Sigmoid colon (tissue), 7 donors: ENCODE data around the gene SIGLEC9. TPM values are rescaled to one million over a fixed set of nuclear protein-coding genes. Genes with fewer than 3 reads are reported as not detected.
"Not testable (repeated sequence)": the region's sequence is repeated elsewhere in the genome, so short reads cannot be mapped to it uniquely, and the experiment has no call there.

Source experiments
- DNase-seq: peaks from one replicate; pipeline ENCODE4 v3.0.0-alpha.2; 2019
- H3K27ac ChIP-seq, 4 donors: fragments of 200-600 bp; sonication (generic); one replicate each; pipeline ENCODE4 v1.5.1; 2016 to 2019; ENCODE audit warnings: mild to moderate bottlenecking in 1 of 4
- H3K27me3 ChIP-seq, 3 donors: fragments of 200-600 bp; sonication (generic); one replicate each; pipeline ENCODE4 v1.5.1; 2019; ENCODE audit warnings: mild to moderate bottlenecking in 1 of 3
- H3K36me3 ChIP-seq, 4 donors: fragments of 200-600 bp; sonication (generic); one replicate each; pipeline ENCODE4 v1.5.1; 2016 to 2019
- H3K4me1 ChIP-seq, 4 donors: fragments of 200-600 bp; sonication (generic); one replicate each; pipeline ENCODE4 v1.5.1; 2017 to 2019
- H3K4me3 ChIP-seq, 4 donors: fragments of 200-600 bp; sonication (generic); one replicate each; pipeline ENCODE4 v1.5.1; 2017 to 2019; ENCODE audit warnings: mild to moderate bottlenecking in 2 of 4, moderate library complexity in 1 of 4
- H3K9me3 ChIP-seq, 4 donors: fragments of 200-600 bp in 3 of 4; sonication (generic) in 3 of 4; one replicate each; pipeline versions ENCODE4 v1.5.1 to v1.6.1; 2013 to 2019
- EP300 ChIP-seq, 4 donors: sonication (generic); formaldehyde crosslinking; IDR thresholded peaks; one replicate each; pipeline ENCODE4 v1.6.1; 2017; ENCODE audit warnings: antibody characterized with exemption in 4 of 4
- POLR2A ChIP-seq, 2 donors: fragments of 450-650 bp; IDR thresholded peaks; one replicate each; pipeline ENCODE4 v1.6.1; 2016; ENCODE audit warnings: antibody characterized with exemption in 2 of 2, mild to moderate bottlenecking in 2 of 2, moderate library complexity in 2 of 2
- POLR2AphosphoS5 ChIP-seq, 4 donors: sonication (generic); formaldehyde crosslinking; IDR thresholded peaks; one replicate each; pipeline ENCODE4 v1.6.1; 2017; ENCODE audit warnings: antibody characterized with exemption in 4 of 4
- WGBS, 2 donors: extraction: QIAGEN DNeasy Blood & Tissue Kit; methylation state at CpG; one replicate each; pipeline ENCODE4 v1.1.7; 2013; 5-methylcytosine and 5-hydroxymethylcytosine counted together
- intact Hi-C: fragments of 100-400 bp; cut with DNase I; formaldehyde crosslinking; loops from one replicate; pipeline ENCODE4 v1.15.1; 2023
- polyA plus RNA-seq, 3 donors: library from polyadenylated mRNA; stranded (reverse); fragments of 200-250 nt; gene quantifications; one replicate each; pipeline ENCODE4 v1.2.3, GENCODE V29; 2013
- total RNA-seq, 4 donors: library from RNA; depleted of rRNA; stranded (reverse); fragments of >200 nt; gene quantifications; one replicate each; pipeline ENCODE4 v1.1.0, GENCODE V29; 2016
- TF ChIP-seq, protein P1 (sequence below), 4 experiments: fragments of 450-650 bp in 3 of 4; fragments of 200-600 bp in 1 of 4; IDR thresholded peaks; one replicate each; pipeline ENCODE4 v1.5.1; 2016 to 2019; ENCODE audit warnings: antibody characterized with exemption in 4 of 4, mild to moderate bottlenecking in 3 of 4, moderate library complexity in 2 of 4
- donor health status: healthy with polysubstance abuse.
- donor health status: Bipolar disorder and iron deficiency.
- donor health status: healthy.

The SIGLEC9 gene
- total and polyA plus RNA-seq, 7 donors = 2.4 to 9.5 (median 5.4) TPM

DNA sequence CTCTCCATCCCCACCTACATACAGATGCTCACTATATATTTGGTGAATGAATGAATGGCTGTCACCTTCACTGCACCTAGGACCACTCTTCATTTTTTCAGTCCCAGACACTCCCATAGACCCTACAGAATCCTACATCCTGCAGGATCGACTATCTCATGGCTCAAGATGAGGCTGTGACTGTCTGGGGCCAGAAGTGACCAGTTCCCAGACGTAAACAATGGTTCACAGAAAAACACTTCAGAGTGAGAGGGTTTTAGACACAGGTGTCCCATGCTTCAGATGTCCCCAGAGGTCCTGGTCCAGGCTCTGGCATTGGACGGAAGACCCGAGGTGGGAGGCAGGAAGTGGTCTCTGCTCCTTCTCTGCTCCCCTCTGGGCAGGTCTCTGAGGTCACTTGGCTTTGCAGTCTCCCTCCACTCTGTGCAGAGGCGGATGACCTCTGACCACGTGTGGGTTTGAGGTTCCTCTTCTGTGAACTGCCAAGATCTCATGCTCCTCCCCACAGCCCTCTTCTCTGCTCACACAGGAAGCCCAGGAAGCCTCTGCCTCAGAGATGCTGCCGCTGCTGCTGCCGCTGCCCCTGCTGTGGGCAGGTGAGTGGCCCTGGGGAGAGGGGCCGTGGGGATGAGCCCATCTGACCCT lies 42.3 kb downstream of the SIGLEC9 start:
- no peak for DNase-seq

DNA sequence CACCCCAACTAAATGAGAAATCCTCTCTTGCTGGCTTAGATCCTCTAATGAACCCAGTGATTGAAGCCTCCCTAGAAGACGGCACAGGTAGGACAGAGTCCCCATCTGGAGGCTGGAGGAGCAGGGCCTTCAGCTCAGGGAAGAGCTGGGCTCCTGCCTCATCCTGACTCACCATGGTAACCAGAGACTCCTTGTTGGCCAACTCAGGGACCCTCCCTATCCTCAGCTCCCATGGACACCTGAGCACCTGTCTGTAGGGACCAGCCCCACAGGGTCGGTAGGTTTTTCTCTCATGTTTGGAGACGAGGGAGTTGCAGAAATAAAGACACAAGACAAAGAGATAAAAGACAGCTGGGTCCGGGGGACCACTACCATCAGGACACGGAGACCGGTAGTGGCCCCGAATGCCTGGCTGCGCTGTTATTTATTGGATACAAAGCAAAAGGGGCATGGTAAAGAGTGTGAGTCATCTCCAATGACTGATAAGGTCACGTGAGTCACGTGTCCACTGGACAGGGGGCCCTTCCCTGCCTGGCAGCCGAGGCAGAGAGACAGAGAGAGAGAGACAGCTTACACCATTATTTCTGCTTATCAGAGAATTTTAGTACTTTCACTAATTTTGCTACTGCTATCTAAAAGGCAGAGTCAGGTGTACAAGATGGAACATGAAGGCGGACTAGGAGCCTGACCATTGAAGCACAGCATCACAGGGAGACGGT lies 44.0 kb downstream of the SIGLEC9 start:
- TF ChIP-seq EP300 (IDR thresholded peaks at IDR 0.05) (no peak), POLR2A (IDR thresholded peaks at IDR 0.05) (no peak), POLR2AphosphoS5 (IDR thresholded peaks at IDR 0.05) (no peak)
- TF ChIP-seq, protein P1, sequence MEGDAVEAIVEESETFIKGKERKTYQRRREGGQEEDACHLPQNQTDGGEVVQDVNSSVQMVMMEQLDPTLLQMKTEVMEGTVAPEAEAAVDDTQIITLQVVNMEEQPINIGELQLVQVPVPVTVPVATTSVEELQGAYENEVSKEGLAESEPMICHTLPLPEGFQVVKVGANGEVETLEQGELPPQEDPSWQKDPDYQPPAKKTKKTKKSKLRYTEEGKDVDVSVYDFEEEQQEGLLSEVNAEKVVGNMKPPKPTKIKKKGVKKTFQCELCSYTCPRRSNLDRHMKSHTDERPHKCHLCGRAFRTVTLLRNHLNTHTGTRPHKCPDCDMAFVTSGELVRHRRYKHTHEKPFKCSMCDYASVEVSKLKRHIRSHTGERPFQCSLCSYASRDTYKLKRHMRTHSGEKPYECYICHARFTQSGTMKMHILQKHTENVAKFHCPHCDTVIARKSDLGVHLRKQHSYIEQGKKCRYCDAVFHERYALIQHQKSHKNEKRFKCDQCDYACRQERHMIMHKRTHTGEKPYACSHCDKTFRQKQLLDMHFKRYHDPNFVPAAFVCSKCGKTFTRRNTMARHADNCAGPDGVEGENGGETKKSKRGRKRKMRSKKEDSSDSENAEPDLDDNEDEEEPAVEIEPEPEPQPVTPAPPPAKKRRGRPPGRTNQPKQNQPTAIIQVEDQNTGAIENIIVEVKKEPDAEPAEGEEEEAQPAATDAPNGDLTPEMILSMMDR (IDR thresholded peaks at IDR 0.05) = no peak
- WGBS, 2 donors = 69 to 87% methylated on average over 13 of the region's 13 CpGs
- intact Hi-C loops = loop anchor here (5.0 kb wide), 1 partner anchor 146 kb away; no protein-coding TSS in a partner anchor

More for the DNA sequence above, 42.3 kb downstream of the SIGLEC9 start:
- H3K27me3 ChIP-seq = peaks cover 0 to 14% (median 0%) of the 10 kb centered on the region in 3 donors
- peaks cover 0 to 7% (median 0%) of the 10 kb centered on the region in 4 donors for H3K4me1 ChIP-seq
- no peak overlapping the region for H3K27ac ChIP-seq
- H3K36me3 ChIP-seq = no peaks in the 10 kb centered on the region
- WGBS, 2 donors = 34 to 46% methylated on average over 9 of the region's 9 CpGs
- intact Hi-C loops = loop anchor here (5.0 kb wide), 1 partner anchor 145 kb away; no protein-coding TSS in a partner anchor
- no peaks in the 10 kb centered on the region for H3K9me3 ChIP-seq
- no peak overlapping the region for H3K4me3 ChIP-seq
- TF ChIP-seq POLR2AphosphoS5 (IDR thresholded peaks at IDR 0.05) = no peak
- TF ChIP-seq POLR2A (IDR thresholded peaks at IDR 0.05) = no peak
- TF ChIP-seq, protein P1 (IDR thresholded peaks at IDR 0.05) = no peak
- no peak for TF ChIP-seq EP300 (IDR thresholded peaks at IDR 0.05)

DNA sequence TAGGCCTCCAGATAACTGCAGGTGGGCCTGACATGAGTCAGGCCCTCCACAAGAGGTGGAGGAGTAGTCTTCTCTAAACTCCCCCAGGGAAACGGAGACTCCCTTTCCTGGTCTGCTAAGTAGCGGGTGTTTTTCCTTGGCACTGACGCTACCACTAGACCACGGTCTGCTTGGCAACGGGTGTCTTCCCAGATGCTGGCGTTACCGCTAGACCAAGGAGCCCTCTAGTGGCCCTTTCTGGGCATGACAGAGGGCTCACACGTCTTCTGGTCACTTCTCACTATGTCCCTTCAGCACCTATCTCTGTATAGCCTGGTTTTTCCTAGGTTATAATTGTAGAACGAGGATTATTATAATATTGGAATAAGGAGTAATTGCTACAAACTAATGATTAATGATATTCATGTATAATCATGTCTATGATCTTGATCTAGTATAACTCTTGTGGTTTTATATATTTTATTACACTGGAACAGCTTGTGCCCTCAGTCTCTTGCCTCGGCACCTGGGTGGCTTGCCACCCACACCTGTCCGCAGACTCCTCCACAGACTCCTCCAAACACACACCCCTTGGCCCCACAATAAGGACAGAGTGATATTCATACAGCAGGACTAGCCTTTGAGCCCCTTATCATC lies 44.7 kb downstream of the SIGLEC9 start:
- not testable (repeated sequence) for H3K4me1 ChIP-seq, H3K27ac ChIP-seq, H3K9me3 ChIP-seq, DNase-seq, H3K36me3 ChIP-seq, H3K4me3 ChIP-seq
- peaks cover 0 to 16% (median 0%) of the 10 kb centered on the region in 3 donors for H3K27me3 ChIP-seq
- WGBS, 2 donors = 8 to 24% methylated on average over 11 of the region's 11 CpGs
- intact Hi-C loops = loop anchor here (5.0 kb wide), 1 partner anchor 147 kb away; no protein-coding TSS in a partner anchor
- TF ChIP-seq, protein P1 (IDR thresholded peaks at IDR 0.05) = peak; percentile 19 to 82 (median 62)

More for the DNA sequence above, 44.0 kb downstream of the SIGLEC9 start:
- H3K27me3 ChIP-seq = peaks cover 0 to 11% (median 0%) of the 10 kb centered on the region in 3 donors
- H3K9me3 ChIP-seq = no peaks in the 10 kb centered on the region
- no peaks in the 10 kb centered on the region for H3K36me3 ChIP-seq
- peaks cover 0 to 7% (median 0%) of the 10 kb centered on the region in 4 donors for H3K4me1 ChIP-seq
- no peak for DNase-seq
- H3K27ac ChIP-seq = no peak overlapping the region
- no peak overlapping the region for H3K4me3 ChIP-seq

DNA sequence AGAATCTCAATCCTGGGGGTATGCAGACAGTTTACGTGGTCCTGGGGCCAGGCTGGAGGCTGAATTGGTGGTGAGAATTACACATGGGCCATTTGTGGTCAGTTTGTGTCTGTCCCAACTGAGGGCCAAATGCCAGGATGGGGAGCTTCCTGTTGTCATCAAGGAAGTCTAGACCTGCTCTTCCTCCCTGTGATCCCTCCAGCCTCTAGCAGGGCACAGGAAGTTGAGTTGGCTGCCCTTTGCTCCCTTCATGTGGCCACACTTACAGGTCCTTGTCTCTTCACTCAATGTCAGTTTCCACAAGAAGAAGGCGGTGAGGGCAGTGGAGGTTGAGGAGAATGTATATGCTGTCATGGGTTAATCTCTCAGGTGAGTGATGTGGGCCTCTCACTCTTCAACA lies 47.5 kb downstream of the SIGLEC9 start:
- WGBS, 2 donors = 89 to 93% methylated on average over 2 of the region's 2 CpGs
- intact Hi-C loops = no loop called here
- H3K36me3 ChIP-seq = no peaks in the 10 kb centered on the region
- peaks cover 0 to 7% (median 0%) of the 10 kb centered on the region in 4 donors for H3K4me1 ChIP-seq
- no peak for TF ChIP-seq EP300 (IDR thresholded peaks at IDR 0.05)
- no peak for TF ChIP-seq POLR2AphosphoS5 (IDR thresholded peaks at IDR 0.05)
- TF ChIP-seq, protein P1 (IDR thresholded peaks at IDR 0.05) = no peak
- TF ChIP-seq POLR2A (IDR thresholded peaks at IDR 0.05) = no peak
- H3K4me3 ChIP-seq = no peak overlapping the region
- no peak for DNase-seq
- H3K9me3 ChIP-seq = no peaks in the 10 kb centered on the region
- peaks cover 0 to 16% (median 0%) of the 10 kb centered on the region in 3 donors for H3K27me3 ChIP-seq
- H3K27ac ChIP-seq = no peak overlapping the region
